HuH-7.5 (cell line): ENCODE data around the gene PSPC1.

ENCODE experiments used
- DNase-seq: peaks from one replicate; pipeline ENCODE4 v3.0.0; 2011; ENCODE audit warnings: low spot score

Gene PSPC1

GRCh38 chr13:19673473-19674430 lies 109.0 kb downstream of the PSPC1 start:
- no peak for DNase-seq

- no peak for DNase-seq
Measured at GRCh38 chr13:19672990-19673389, 109.8 kb downstream of the PSPC1 start.

GRCh38 chr13:19670147-19670546 lies 112.6 kb downstream of the PSPC1 start:
- DNase-seq = no peak

- DNase-seq = no peak
Measured at GRCh38 chr13:19668778-19669177, 114.0 kb downstream of the PSPC1 start.

- no peak for DNase-seq
Measured at GRCh38 chr13:19665427-19665859, 117.3 kb downstream of the PSPC1 start.

- no peak for DNase-seq
Measured at GRCh38 chr13:19664481-19665230, 118.1 kb downstream of the PSPC1 start.

GRCh38 chr13:19663416-19663979 lies 119.2 kb downstream of the PSPC1 start:
- DNase-seq = no peak

GRCh38 chr13:19661561-19661960 lies 121.2 kb downstream of the PSPC1 start:
- no peak for DNase-seq

GRCh38 chr13:19661126-19661525 lies 121.6 kb downstream of the PSPC1 start:
- no peak for DNase-seq

GRCh38 chr13:19658831-19659230 lies 123.9 kb downstream of the PSPC1 start:
- DNase-seq = no peak

GRCh38 chr13:19657872-19658591 lies 124.7 kb downstream of the PSPC1 start:
- DNase-seq = no peak
